ENCODE measurements around the gene THRA.

DNA sequence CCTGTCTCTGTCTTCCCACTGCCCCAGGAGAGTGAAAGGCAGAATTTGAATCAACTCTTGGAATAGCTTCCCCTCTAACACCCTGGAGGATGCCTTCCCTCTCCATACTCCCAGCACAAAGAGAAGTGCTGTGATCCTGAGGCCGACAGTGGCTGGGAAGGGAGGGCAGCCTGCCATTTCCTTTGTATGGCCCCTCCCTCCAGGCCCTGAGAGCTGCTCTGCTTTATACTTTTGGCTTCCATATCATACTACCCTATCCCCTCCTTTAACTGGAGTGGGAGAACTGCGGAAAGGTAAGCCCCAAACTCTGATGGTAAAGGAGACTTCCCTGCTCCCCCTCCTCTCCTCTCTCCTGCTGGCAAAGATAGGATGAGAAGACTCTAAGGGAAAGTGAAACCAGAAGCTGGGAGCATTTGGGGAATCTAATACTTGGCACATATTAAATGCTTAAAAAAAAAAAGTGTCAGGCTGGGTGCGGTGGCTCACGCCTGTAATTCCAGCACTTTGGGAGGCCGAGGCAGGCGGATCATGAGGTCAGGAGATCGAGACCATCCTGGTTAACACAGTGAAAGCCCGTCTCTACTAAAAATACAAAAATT, 4.5 kb upstream of the THRA start:
- TF ChIP-seq ELF4 (IDR thresholded peaks at IDR 0.05) = no peak
- TF ChIP-seq FOXK2 (IDR thresholded peaks at IDR 0.05) = no peak
- no peak for TF ChIP-seq BHLHE40 (IDR thresholded peaks at IDR 0.05; ENCODE audit: borderline replicate concordance)
- TF ChIP-seq SP1 (IDR thresholded peaks at IDR 0.05) = no peak
- no peak for TF ChIP-seq SUZ12 (IDR thresholded peaks at IDR 0.05)
